HG03342 (cell line): ENCODE measurements around the gene POLR1E.
"Not testable (repeated sequence)": the region's sequence is repeated elsewhere in the genome, so short reads cannot be mapped to it uniquely, and the experiment has no call there.

Experiments used
- ATAC-seq: cut with Tn5 transposase; IDR thresholded peaks from one replicate; pipeline ENCODE4 v1.9.1; 2021; ENCODE audit warnings: mild to moderate bottlenecking, moderate library complexity; ENCODE audit not compliant: unreplicated experiment

The POLR1E gene

DNA sequence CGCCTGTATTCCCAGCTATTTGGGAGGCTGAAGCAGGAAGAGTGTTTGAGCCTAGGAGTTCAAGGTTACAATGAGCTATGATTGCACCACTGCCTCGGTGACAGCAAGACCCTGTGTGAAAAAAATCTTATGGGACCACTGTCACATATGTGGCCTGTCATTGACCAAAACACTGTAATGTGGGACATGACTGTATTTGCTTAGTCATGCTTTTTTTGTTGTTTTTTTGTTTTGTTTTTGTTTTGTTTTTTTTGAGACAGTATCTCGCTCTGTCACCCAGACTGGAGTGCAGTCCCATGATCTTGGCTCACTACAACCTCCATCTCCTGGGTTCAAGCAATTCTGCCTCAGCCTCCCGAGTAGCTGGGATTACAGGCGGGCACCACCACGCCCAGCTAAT, 13.5 kb downstream of the POLR1E start:
- ATAC-seq: no peak

GRCh38 chr9:37501957-37502596, 16.3 kb downstream of the POLR1E start:
- ATAC-seq: no peak

DNA sequence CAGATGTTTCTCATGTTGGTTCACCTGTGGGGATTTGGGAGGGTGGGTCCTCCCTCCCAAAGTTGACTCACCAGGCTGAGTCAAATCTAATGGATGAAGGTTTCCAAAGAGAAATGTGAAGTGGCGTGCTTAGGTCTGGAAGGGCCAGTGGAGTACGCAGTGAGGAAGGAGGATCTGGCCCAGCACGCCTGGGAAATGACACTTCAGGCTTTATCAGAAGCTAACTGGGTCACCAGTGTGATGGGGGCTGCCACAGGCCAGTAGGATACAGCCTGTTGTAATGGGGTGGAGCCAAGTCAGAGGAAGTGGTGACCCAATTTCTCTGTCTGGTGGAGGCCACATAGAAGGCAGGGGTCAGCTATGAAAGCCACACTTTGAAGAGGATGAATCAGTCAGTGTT, 18.0 kb downstream of the POLR1E start:
- no peak for ATAC-seq

- no peak for ATAC-seq
Observed at GRCh38 chr9:37504605-37505004, 18.9 kb downstream of the POLR1E start.

- no peak for ATAC-seq
Observed at GRCh38 chr9:37507566-37508134, 21.9 kb downstream of the POLR1E start.

GRCh38 chr9:37508135-37508833, 22.5 kb downstream of the POLR1E start:
- ATAC-seq: no peak

DNA sequence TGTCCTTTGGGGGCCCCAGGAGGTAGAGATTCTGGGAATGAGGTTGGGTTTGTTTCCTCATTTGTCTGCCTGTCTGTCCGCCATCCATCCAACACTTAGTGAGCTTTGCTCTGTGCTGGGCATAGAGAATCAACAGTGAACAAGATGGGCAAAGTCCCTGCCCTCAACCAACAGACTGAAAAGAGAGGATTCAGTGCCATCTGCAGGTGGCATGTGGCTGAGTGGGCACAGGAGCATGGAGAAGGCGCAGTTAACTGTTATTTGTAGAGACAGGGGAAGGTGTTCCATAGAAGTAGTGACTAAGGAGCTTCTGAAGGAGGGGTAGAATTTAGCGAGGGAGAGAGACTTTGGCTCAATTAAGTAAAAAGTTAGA, 23.1 kb downstream of the POLR1E start:
- ATAC-seq: no peak

GRCh38 chr9:37509536-37509935, 23.8 kb downstream of the POLR1E start:
- no peak for ATAC-seq

DNA sequence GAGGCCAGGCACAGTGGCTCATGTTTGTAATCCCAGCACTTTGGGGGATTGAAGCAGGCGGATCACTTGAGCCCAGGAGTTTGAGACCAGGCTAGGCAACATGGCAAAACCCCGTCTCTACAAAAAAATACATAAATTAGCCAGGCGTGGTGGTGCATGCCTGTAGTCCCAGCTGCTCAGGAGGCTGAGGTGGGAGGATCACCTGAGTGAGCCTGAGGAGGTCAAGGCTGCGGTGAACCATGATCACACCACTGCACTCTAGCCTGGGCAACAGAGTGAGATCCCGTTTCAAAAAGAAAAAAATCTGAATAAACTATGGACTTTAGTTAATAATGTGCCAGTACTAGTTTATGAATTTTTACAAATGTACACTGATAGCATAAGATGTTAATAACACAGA, 24.3 kb downstream of the POLR1E start:
- not testable (repeated sequence) for ATAC-seq

GRCh38 chr9:37511016-37512010, 25.6 kb downstream of the POLR1E start:
- no peak for ATAC-seq

DNA sequence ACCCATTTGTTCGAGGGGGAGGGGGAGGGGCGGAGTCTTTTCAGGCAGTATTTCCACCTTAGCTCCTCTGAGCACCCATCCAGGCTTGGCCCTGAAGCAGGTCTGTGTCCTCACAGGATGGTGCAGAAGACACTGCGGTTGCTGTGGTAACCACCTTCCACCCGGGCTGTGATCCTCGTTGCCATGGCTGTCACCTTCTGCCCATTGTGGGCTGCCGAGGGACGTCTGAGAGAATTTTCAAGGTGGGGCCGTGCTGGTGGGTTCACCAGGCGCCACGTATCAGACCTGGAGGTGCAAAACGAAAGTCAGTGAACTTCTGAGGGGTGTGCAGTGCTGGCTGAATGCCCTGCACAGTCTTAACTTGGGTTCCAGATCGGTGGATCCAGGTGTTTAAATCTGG, 26.7 kb downstream of the POLR1E start:
- ATAC-seq: no peak

GRCh38 chr9:37514415-37514814, 28.7 kb downstream of the POLR1E start:
- ATAC-seq: not testable (repeated sequence)

GRCh38 chr9:37514999-37515398, 29.3 kb downstream of the POLR1E start:
- ATAC-seq: no peak

DNA sequence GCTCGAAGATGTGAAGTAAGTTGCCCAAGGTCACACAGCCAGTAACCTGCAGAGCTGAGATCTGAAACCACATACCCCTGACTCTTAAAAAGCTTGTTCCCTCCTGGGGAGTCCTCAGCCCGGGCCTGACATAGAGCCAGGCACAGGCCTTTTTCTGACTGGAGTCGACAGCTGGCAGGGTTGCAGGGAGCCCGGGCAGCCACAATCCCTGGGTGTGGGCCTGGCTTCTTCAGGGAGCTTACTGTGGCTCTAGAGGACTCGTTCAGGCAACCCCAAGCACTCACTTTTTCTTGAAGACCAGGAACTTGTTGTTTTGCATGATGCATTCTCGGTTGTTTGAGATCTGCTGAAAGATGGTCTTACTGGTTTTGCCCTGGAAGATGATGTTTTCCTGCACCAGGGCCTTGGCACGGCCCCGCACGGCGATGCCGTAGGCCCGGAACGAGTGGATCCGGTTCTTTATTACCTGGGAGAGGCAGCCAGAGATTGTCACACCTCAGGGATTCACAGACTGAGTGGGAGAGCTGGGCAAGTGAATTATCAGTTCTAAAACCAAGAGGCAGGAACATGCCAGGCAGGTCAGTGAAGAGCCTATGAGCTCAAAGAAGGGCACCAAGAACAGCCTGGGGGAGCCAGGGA, 30.0 kb downstream of the POLR1E start:
- ATAC-seq: no peak

- ATAC-seq: no peak
Observed at GRCh38 chr9:37517923-37518322, 32.2 kb downstream of the POLR1E start.

- no peak for ATAC-seq
Observed at GRCh38 chr9:37520641-37521040, 34.9 kb downstream of the POLR1E start.

DNA sequence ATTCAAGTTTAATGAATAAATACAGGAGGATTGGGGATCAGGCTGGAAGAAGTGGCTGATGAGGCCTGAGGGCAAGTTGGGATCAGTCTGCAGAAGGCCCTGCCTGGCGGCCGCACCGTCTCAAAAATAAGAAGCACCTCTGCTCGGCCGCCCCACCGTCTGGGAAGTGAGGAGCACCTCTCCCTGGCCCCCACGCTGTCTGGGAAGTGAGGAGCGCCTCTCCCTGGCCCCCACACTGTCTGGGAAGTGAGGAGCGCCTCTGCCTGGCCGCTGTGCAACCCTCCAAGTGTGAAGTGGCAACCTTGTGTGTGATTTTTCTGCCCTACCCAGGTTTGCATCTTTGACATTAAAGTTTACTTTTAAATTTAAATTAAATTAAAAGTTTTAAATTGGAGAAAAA, 35.4 kb downstream of the POLR1E start:
- no peak for ATAC-seq

GRCh38 chr9:37522971-37523370, 37.2 kb downstream of the POLR1E start:
- no peak for ATAC-seq

GRCh38 chr9:37523916-37524315, 38.2 kb downstream of the POLR1E start:
- no peak for ATAC-seq

- no peak for ATAC-seq
Observed at GRCh38 chr9:37528652-37529471, 43.1 kb downstream of the POLR1E start.
